HEK293 (cell line): ENCODE results near the gene FERMT2.

ENCODE experiments used
- FEZF1 ChIP-seq: fragments of 450-650 bp; formaldehyde crosslinking; IDR thresholded peaks from 2 replicates; pipeline ENCODE4 v1.5.1; 2016; ENCODE audit warnings: missing biosample characterization, missing genetic modification characterization
- GFI1B ChIP-seq: fragments of 450-650 bp; formaldehyde crosslinking; IDR thresholded peaks from 2 replicates; pipeline ENCODE4 v1.5.1; 2016; ENCODE audit warnings: missing biosample characterization, missing genetic modification characterization
- HOXA7 ChIP-seq: sonication (generic); formaldehyde crosslinking; IDR thresholded peaks from 2 replicates; pipeline ENCODE4 v1.8.1; 2022; ENCODE audit warnings: missing genetic modification reagents, borderline replicate concordance
- OSR2 ChIP-seq: fragments of 450-650 bp; formaldehyde crosslinking; IDR thresholded peaks from 2 replicates; pipeline ENCODE4 v1.5.1; 2016; ENCODE audit warnings: missing biosample characterization, missing genetic modification characterization
- SCRT1 ChIP-seq: fragments of 450-650 bp; formaldehyde crosslinking; IDR thresholded peaks from 2 replicates; pipeline ENCODE4 v1.5.1; 2016; ENCODE audit warnings: missing biosample characterization, missing genetic modification characterization, borderline replicate concordance
- SP7 ChIP-seq: fragments of 450-650 bp; formaldehyde crosslinking; IDR thresholded peaks from 2 replicates; pipeline ENCODE4 v1.5.1; 2016; ENCODE audit warnings: missing biosample characterization, missing genetic modification characterization
- ZFP41 ChIP-seq: fragments of 450-650 bp; formaldehyde crosslinking; IDR thresholded peaks from 2 replicates; pipeline ENCODE4 v1.5.1; 2016; ENCODE audit warnings: missing biosample characterization, missing genetic modification characterization, borderline replicate concordance
- ZIC2 ChIP-seq: fragments of 450-650 bp; formaldehyde crosslinking; IDR thresholded peaks from 2 replicates; pipeline ENCODE4 v1.5.1; 2016; ENCODE audit warnings: missing biosample characterization, missing genetic modification characterization
- ZNF10 ChIP-seq: fragments of 450-650 bp; formaldehyde crosslinking; IDR thresholded peaks from 2 replicates; pipeline ENCODE4 v1.5.1; 2017; ENCODE audit warnings: missing biosample characterization, missing genetic modification characterization
- ZNF138 ChIP-seq: fragments of 450-650 bp; formaldehyde crosslinking; IDR thresholded peaks from 2 replicates; pipeline ENCODE4 v1.5.1; 2016; ENCODE audit warnings: missing biosample characterization, missing genetic modification characterization, borderline replicate concordance
- ZNF16 ChIP-seq: fragments of 450-650 bp; formaldehyde crosslinking; IDR thresholded peaks from 2 replicates; pipeline ENCODE4 v1.5.1; 2016; ENCODE audit warnings: low read depth, missing biosample characterization, missing genetic modification characterization
- ZNF19 ChIP-seq: fragments of 450-650 bp; formaldehyde crosslinking; IDR thresholded peaks from 2 replicates; pipeline ENCODE4; 2016; ENCODE audit warnings: missing biosample characterization, missing genetic modification characterization, low read depth
- ZNF202 ChIP-seq: fragments of 450-650 bp; formaldehyde crosslinking; IDR thresholded peaks from 2 replicates; pipeline ENCODE4 v1.5.1; 2016; ENCODE audit warnings: missing biosample characterization, missing genetic modification characterization, borderline replicate concordance
- ZNF221 ChIP-seq: fragments of 450-650 bp; formaldehyde crosslinking; IDR thresholded peaks from 2 replicates; pipeline ENCODE4 v1.5.1; 2017; ENCODE audit warnings: missing biosample characterization, missing genetic modification characterization, borderline replicate concordance
- ZNF48 ChIP-seq: fragments of 450-650 bp; formaldehyde crosslinking; IDR thresholded peaks from 2 replicates; pipeline ENCODE4 v1.5.1; 2016; ENCODE audit warnings: missing biosample characterization, missing genetic modification characterization
- ZNF530 ChIP-seq: fragments of 450-650 bp; formaldehyde crosslinking; IDR thresholded peaks from 2 replicates; pipeline ENCODE4 v1.5.1; 2016; ENCODE audit warnings: low read depth, missing biosample characterization, missing genetic modification characterization
- ZNF555 ChIP-seq: fragments of 450-650 bp; formaldehyde crosslinking; conservative IDR thresholded peaks from 2 replicates; pipeline ENCODE4 v1.5.1; 2017; ENCODE audit warnings: missing biosample characterization, mild to moderate bottlenecking, missing genetic modification characterization, inconsistent platforms
- ZNF596 ChIP-seq: fragments of 450-650 bp; IDR thresholded peaks from 2 replicates; pipeline ENCODE4 v1.5.0; 2018; ENCODE audit warnings: missing biosample characterization, mild to moderate bottlenecking, missing genetic modification characterization, moderate library complexity
- ZNF629 ChIP-seq: fragments of 450-650 bp; formaldehyde crosslinking; IDR thresholded peaks from 2 replicates; pipeline ENCODE4 v1.5.1; 2017; ENCODE audit warnings: missing biosample characterization, missing genetic modification characterization
- ZNF658 ChIP-seq: fragments of 450-650 bp; formaldehyde crosslinking; IDR thresholded peaks from 2 replicates; pipeline ENCODE4; 2016; ENCODE audit warnings: missing biosample characterization, missing genetic modification characterization
- ZNF768 ChIP-seq: fragments of 450-650 bp; formaldehyde crosslinking; IDR thresholded peaks from 2 replicates; pipeline ENCODE4 v1.5.1; 2018; ENCODE audit warnings: missing biosample characterization, mild to moderate bottlenecking, missing genetic modification characterization
- ZNF843 ChIP-seq: fragments of 450-650 bp; formaldehyde crosslinking; IDR thresholded peaks from 2 replicates; pipeline ENCODE4 v1.5.1; 2016; ENCODE audit warnings: missing biosample characterization, missing genetic modification characterization
- ZSCAN23 ChIP-seq: fragments of 450-650 bp; formaldehyde crosslinking; IDR thresholded peaks from 2 replicates; pipeline ENCODE4 v1.5.1; 2016; ENCODE audit warnings: missing biosample characterization, missing genetic modification characterization
- TF ChIP-seq, protein P1 (sequence below): fragments of 450-650 bp; formaldehyde crosslinking; IDR thresholded peaks from 2 replicates; pipeline ENCODE4 v1.5.1; 2016; ENCODE audit warnings: missing biosample characterization, missing genetic modification characterization
- TF ChIP-seq, protein P2 (sequence below): fragments of 450-650 bp; IDR thresholded peaks from 2 replicates; pipeline ENCODE4 v1.5.1; 2018; ENCODE audit warnings: missing biosample characterization, mild to moderate bottlenecking, missing genetic modification characterization
- TF ChIP-seq, protein P3 (sequence below): fragments of 450-650 bp; formaldehyde crosslinking; IDR thresholded peaks from 2 replicates; pipeline ENCODE4 v1.5.1; 2016; ENCODE audit warnings: missing biosample characterization, missing genetic modification characterization
- TF ChIP-seq, protein P4 (sequence below): fragments of 450-650 bp; formaldehyde crosslinking; conservative IDR thresholded peaks from 2 replicates; pipeline ENCODE4 v1.5.1; 2016; ENCODE audit warnings: low read depth, missing biosample characterization, missing genetic modification characterization
- TF ChIP-seq, protein P5 (sequence below): fragments of 450-650 bp; formaldehyde crosslinking; IDR thresholded peaks from 2 replicates; pipeline ENCODE4 v1.5.1; 2016; ENCODE audit warnings: missing biosample characterization, missing genetic modification characterization
- TF ChIP-seq, protein P6 (sequence below): fragments of 450-650 bp; formaldehyde crosslinking; IDR thresholded peaks from 2 replicates; pipeline ENCODE4 v1.5.1; 2017; ENCODE audit warnings: missing biosample characterization, missing genetic modification characterization

The FERMT2 gene

DNA sequence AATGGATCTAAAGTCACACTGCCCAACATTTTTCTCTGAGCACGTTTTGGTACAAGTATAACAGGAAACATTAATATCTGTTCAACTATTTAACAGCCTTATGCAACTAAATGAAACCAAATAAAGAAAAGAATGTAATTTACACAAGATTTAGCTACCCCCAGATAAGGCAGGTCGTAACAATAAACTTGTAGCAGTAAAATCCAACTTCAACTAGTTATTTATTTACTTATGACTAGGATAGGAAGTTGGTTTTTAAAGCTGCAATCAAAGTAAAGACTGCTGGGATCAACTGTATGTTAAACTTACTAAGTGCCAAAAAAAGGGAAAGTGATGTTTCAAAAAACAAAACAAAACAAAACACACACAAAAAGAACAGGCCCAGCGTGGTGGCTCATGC, 30.9 kb downstream of the FERMT2 start (continued):
- TF ChIP-seq, protein P1, sequence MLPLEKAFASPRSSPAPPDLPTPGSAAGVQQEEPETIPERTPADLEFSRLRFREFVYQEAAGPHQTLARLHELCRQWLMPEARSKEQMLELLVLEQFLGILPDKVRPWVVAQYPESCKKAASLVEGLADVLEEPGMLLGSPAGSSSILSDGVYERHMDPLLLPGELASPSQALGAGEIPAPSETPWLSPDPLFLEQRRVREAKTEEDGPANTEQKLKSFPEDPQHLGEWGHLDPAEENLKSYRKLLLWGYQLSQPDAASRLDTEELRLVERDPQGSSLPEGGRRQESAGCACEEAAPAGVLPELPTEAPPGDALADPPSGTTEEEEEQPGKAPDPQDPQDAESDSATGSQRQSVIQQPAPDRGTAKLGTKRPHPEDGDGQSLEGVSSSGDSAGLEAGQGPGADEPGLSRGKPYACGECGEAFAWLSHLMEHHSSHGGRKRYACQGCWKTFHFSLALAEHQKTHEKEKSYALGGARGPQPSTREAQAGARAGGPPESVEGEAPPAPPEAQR = no peak
- TF ChIP-seq FEZF1 (tag by site-specific recombination) (peak; percentile 95), HOXA7 (CRISPR knock-in tag) (no peak), ZNF658 (tag by site-specific recombination) (no peak), ZNF16 (tag by site-specific recombination) (no peak), SP7 (tag by site-specific recombination) (peak; percentile 15; the same call in 1 of the 2 replicates), ZIC2 (tag by site-specific recombination) (no peak), ZNF19 (tag by site-specific recombination) (peak; percentile 40; the same call in 1 of the 2 replicates), ZNF202 (no peak), ZNF10 (peak; percentile 89), ZNF843 (tag by site-specific recombination) (peak; percentile 85), ZNF555 (tag by site-specific recombination) (no peak), GFI1B (tag by site-specific recombination) (0 out of 2 replicates have a peak, but pooled peaks have one; percentile 52), ZNF768 (tag by site-specific recombination) (no peak), ZNF629 (tag by site-specific recombination) (peak; percentile 21; the same call in 1 of the 2 replicates), ZNF221 (no peak), SCRT1 (tag by site-specific recombination) (0 out of 2 replicates have a peak, but pooled peaks have one; percentile 15), ZNF48 (no peak), ZNF530 (tag by site-specific recombination) (no peak), ZNF596 (tag by site-specific recombination) (no peak), ZSCAN23 (tag by site-specific recombination) (no peak), ZFP41 (tag by site-specific recombination) (no peak), OSR2 (tag by site-specific recombination) (peak; percentile 77; the same call in 1 of the 2 replicates), ZNF138 (no peak)
- TF ChIP-seq, protein P2, sequence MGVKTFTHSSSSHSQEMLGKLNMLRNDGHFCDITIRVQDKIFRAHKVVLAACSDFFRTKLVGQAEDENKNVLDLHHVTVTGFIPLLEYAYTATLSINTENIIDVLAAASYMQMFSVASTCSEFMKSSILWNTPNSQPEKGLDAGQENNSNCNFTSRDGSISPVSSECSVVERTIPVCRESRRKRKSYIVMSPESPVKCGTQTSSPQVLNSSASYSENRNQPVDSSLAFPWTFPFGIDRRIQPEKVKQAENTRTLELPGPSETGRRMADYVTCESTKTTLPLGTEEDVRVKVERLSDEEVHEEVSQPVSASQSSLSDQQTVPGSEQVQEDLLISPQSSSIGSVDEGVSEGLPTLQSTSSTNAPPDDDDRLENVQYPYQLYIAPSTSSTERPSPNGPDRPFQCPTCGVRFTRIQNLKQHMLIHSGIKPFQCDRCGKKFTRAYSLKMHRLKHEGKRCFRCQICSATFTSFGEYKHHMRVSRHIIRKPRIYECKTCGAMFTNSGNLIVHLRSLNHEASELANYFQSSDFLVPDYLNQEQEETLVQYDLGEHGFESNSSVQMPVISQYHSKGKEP (tag by site-specific recombination) = peak; percentile 65; the same call in 1 of the 2 replicates
- TF ChIP-seq, protein P3, sequence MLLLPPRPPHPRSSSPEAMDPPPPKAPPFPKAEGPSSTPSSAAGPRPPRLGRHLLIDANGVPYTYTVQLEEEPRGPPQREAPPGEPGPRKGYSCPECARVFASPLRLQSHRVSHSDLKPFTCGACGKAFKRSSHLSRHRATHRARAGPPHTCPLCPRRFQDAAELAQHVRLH = peak; percentile 46; the same call in 1 of the 2 replicates
- TF ChIP-seq, protein P4, sequence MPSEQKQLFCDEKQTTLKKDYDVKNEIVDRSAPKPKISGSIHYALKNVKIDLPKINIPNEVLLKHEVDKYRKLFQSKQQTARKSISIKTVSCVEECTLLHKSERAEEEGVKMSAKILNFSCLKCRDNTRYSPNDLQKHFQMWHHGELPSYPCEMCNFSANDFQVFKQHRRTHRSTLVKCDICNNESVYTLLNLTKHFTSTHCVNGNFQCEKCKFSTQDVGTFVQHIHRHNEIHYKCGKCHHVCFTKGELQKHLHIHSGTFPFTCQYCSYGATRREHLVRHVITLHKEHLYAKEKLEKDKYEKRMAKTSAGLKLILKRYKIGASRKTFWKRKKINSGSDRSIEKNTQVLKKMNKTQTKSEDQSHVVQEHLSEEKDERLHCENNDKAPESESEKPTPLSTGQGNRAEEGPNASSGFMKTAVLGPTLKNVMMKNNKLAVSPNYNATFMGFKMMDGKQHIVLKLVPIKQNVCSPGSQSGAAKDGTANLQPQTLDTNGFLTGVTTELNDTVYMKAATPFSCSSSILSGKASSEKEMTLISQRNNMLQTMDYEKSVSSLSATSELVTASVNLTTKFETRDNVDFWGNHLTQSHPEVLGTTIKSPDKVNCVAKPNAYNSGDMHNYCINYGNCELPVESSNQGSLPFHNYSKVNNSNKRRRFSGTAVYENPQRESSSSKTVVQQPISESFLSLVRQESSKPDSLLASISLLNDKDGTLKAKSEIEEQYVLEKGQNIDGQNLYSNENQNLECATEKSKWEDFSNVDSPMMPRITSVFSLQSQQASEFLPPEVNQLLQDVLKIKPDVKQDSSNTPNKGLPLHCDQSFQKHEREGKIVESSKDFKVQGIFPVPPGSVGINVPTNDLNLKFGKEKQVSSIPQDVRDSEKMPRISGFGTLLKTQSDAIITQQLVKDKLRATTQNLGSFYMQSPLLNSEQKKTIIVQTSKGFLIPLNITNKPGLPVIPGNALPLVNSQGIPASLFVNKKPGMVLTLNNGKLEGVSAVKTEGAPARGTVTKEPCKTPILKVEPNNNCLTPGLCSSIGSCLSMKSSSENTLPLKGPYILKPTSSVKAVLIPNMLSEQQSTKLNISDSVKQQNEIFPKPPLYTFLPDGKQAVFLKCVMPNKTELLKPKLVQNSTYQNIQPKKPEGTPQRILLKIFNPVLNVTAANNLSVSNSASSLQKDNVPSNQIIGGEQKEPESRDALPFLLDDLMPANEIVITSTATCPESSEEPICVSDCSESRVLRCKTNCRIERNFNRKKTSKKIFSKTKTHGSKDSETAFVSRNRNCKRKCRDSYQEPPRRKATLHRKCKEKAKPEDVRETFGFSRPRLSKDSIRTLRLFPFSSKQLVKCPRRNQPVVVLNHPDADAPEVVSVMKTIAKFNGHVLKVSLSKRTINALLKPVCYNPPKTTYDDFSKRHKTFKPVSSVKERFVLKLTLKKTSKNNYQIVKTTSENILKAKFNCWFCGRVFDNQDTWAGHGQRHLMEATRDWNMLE (tag by site-specific recombination) = no peak
- TF ChIP-seq, protein P5, sequence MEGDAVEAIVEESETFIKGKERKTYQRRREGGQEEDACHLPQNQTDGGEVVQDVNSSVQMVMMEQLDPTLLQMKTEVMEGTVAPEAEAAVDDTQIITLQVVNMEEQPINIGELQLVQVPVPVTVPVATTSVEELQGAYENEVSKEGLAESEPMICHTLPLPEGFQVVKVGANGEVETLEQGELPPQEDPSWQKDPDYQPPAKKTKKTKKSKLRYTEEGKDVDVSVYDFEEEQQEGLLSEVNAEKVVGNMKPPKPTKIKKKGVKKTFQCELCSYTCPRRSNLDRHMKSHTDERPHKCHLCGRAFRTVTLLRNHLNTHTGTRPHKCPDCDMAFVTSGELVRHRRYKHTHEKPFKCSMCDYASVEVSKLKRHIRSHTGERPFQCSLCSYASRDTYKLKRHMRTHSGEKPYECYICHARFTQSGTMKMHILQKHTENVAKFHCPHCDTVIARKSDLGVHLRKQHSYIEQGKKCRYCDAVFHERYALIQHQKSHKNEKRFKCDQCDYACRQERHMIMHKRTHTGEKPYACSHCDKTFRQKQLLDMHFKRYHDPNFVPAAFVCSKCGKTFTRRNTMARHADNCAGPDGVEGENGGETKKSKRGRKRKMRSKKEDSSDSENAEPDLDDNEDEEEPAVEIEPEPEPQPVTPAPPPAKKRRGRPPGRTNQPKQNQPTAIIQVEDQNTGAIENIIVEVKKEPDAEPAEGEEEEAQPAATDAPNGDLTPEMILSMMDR (tag by site-specific recombination) = no peak
- TF ChIP-seq, protein P6, sequence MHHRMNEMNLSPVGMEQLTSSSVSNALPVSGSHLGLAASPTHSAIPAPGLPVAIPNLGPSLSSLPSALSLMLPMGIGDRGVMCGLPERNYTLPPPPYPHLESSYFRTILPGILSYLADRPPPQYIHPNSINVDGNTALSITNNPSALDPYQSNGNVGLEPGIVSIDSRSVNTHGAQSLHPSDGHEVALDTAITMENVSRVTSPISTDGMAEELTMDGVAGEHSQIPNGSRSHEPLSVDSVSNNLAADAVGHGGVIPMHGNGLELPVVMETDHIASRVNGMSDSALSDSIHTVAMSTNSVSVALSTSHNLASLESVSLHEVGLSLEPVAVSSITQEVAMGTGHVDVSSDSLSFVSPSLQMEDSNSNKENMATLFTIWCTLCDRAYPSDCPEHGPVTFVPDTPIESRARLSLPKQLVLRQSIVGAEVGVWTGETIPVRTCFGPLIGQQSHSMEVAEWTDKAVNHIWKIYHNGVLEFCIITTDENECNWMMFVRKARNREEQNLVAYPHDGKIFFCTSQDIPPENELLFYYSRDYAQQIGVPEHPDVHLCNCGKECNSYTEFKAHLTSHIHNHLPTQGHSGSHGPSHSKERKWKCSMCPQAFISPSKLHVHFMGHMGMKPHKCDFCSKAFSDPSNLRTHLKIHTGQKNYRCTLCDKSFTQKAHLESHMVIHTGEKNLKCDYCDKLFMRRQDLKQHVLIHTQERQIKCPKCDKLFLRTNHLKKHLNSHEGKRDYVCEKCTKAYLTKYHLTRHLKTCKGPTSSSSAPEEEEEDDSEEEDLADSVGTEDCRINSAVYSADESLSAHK = peak; percentile 83
